Body of pancreas (tissue), 4 donors: ENCODE measurements around the gene ERBB3. TPM values are rescaled to one million over a fixed set of nuclear protein-coding genes. Genes with fewer than 3 reads are reported as not detected.

Source experiments
- ATAC-seq: fragments of 150-250 bp; one replicate; pipeline ENCODE4 v1.9.1; 2016
- DNase-seq, 4 donors: peaks; one replicate each; pipeline ENCODE4 v3.0.0-alpha.2; 2019
- H3K27ac ChIP-seq, 4 donors: fragments of 200-600 bp; sonication (generic); 1 replicate in 3 of 4; 2 replicates in 1 of 4; pipeline versions ENCODE4 v1.5.1 to v1.6.1; 2016 to 2019; ENCODE audit warnings: mild to moderate bottlenecking in 1 of 4, mixed read lengths in 1 of 4, moderate library complexity in 1 of 4
- H3K27me3 ChIP-seq, 2 donors: fragments of 200-600 bp; sonication (generic); one replicate each; pipeline ENCODE4 v1.6.0; 2016; ENCODE audit warnings: mild to moderate bottlenecking in 1 of 2
- H3K36me3 ChIP-seq, 2 donors: fragments of 200-600 bp; sonication (generic); replicated peaks in 1 of 2; 2 replicates each; pipeline ENCODE4 v1.5.1; 2016; ENCODE audit warnings: low read depth in 2 of 2; ENCODE audit not compliant: insufficient read depth in 1 of 2
- H3K4me1 ChIP-seq: fragments of 200-600 bp; sonication (generic); one replicate; pipeline ENCODE4 v1.6.0; 2016
- H3K4me3 ChIP-seq, 2 donors: fragments of 200-600 bp; sonication (generic); 1 replicate in 1 of 2; 2 replicates in 1 of 2; pipeline ENCODE4 v1.5.1; 2016 to 2019
- H3K9me3 ChIP-seq, 3 donors: fragments of 200-600 bp; sonication (generic); 1 replicate in 2 of 3; 2 replicates in 1 of 3; pipeline ENCODE4 v1.5.1; 2016
- CTCF ChIP-seq, 7 experiments: fragments of 450-650 bp in 4 of 7; fragments of 200-600 bp in 3 of 7; sonication (generic) in 3 of 7; IDR thresholded peaks; one replicate each; pipeline ENCODE4 v1.5.1; 2016 to 2019; ENCODE audit warnings: antibody characterized with exemption in 7 of 7
- POLR2A ChIP-seq, 3 donors: fragments of 450-650 bp; IDR thresholded peaks; one replicate each; pipeline ENCODE4 v1.6.1; 2016; ENCODE audit warnings: antibody characterized with exemption in 3 of 3, mild to moderate bottlenecking in 2 of 3
- WGBS, 2 donors: methylation state at CpG; one replicate each; pipeline ENCODE4 v1.1.5; 2017; 5-methylcytosine and 5-hydroxymethylcytosine counted together
- intact Hi-C: fragments of 100-400 bp; cut with DNase I; formaldehyde crosslinking; loops from one replicate; pipeline ENCODE4 v1.15.1; 2023
- total RNA-seq, 2 donors: library from RNA; depleted of rRNA; stranded (reverse); fragments of >200 nt; gene quantifications; one replicate each; pipeline ENCODE4 v1.1.0, GENCODE V29; 2016

ERBB3 gene
- total RNA-seq: 10 to 100 TPM; 72.9 to 74.8 TPM

- H3K36me3 ChIP-seq: peaks cover 0 to 3% of the 10 kb centered on the region in 2 donors
- peak within 1 kb of the TSS; percentile 95 to 98 (median 98) for H3K27ac ChIP-seq
- WGBS, 2 donors: 0 to 1% methylated on average over 32 to 59 of the region's 59 CpGs
- no peaks in the 10 kb centered on the region for H3K27me3 ChIP-seq
- peak within 1 kb of the TSS; percentile 58 to 84 for H3K4me3 ChIP-seq
- H3K4me1 ChIP-seq: peaks cover 53% of the 10 kb centered on the region
- DNase-seq: peak; percentile 89 to 92 (median 92)
- intact Hi-C loops: no loop called here
- H3K9me3 ChIP-seq: no peaks in the 10 kb centered on the region
- ATAC-seq: peak; percentile 84
- TF ChIP-seq POLR2A (IDR thresholded peaks at IDR 0.05) (peak; percentile 92 to 97 (median 95)), CTCF (IDR thresholded peaks at IDR 0.05) (peak in 6 of 7 experiments; percentile 9 to 66 (median 49))
Observed at GRCh38 chr12:56079723-56080555, at the start of gene ERBB3. Gene ERBB3, plus strand, starts transcription at chr12:56080165. Its CDS starts 136 bp downstream, at chr12:56080301.

- no peak overlapping the region for H3K4me3 ChIP-seq
- no peak for ATAC-seq
- peaks cover 0 to 3% of the 10 kb centered on the region in 2 donors for H3K36me3 ChIP-seq
- TF ChIP-seq POLR2A (IDR thresholded peaks at IDR 0.05) (no peak), CTCF (IDR thresholded peaks at IDR 0.05) (no peak)
- 77 to 83% methylated on average over 1 of the region's 1 CpG for WGBS, 2 donors
- no peak for DNase-seq
- no peaks in the 10 kb centered on the region for H3K9me3 ChIP-seq
- H3K4me1 ChIP-seq: no peaks in the 10 kb centered on the region
- H3K27me3 ChIP-seq: no peaks in the 10 kb centered on the region
- no peak overlapping the region for H3K27ac ChIP-seq
- intact Hi-C loops: loop anchor here (10.0 kb wide), 1 partner anchor 287 kb away; the partner anchor contains the start of gene GDF11
Observed at GRCh38 chr12:56031987-56032386, 48.0 kb upstream of the ERBB3 start.

GRCh38 chr12:56034586-56035332 lies 45.2 kb upstream of the ERBB3 start:
- WGBS, 2 donors: 71 to 82% methylated on average over 16 to 20 of the region's 21 CpGs
- intact Hi-C loops: loop anchor here (10.0 kb wide), 1 partner anchor 290 kb away; the partner anchor contains the start of gene GDF11

GRCh38 chr12:56037161-56037560 lies 42.8 kb upstream of the ERBB3 start:
- no peaks in the 10 kb centered on the region for H3K27me3 ChIP-seq
- H3K4me3 ChIP-seq: no peak overlapping the region
- ATAC-seq: no peak
- TF ChIP-seq CTCF (IDR thresholded peaks at IDR 0.05): no peak
- WGBS, 2 donors: 62 to 74% methylated on average over 2 of the region's 2 CpGs
- peaks cover 9% of the 10 kb centered on the region for H3K4me1 ChIP-seq
- intact Hi-C loops: loop anchor here (10.0 kb wide), 1 partner anchor 292 kb away; the partner anchor contains the start of gene GDF11
- no peak overlapping the region for H3K27ac ChIP-seq
- DNase-seq: no peak
- no peaks in the 10 kb centered on the region for H3K9me3 ChIP-seq
- H3K36me3 ChIP-seq: peaks cover 0 to 3% of the 10 kb centered on the region in 2 donors

More at GRCh38 chr12:56034586-56035332, 45.2 kb upstream of the ERBB3 start:
- Histone ChIP-seq H3K36me3 (peaks cover 0 to 3% of the 10 kb centered on the region in 2 donors), H3K4me3 (no peak overlapping the region), H3K27ac (no peak overlapping the region), H3K4me1 (no peaks in the 10 kb centered on the region), H3K9me3 (no peaks in the 10 kb centered on the region), H3K27me3 (no peaks in the 10 kb centered on the region)
- TF ChIP-seq POLR2A (IDR thresholded peaks at IDR 0.05) (no peak), CTCF (IDR thresholded peaks at IDR 0.05) (no peak)
- ATAC-seq (no peak), DNase-seq (no peak)
